GM10248 (cell line): Measurements from ENCODE around the gene MED25.

ENCODE experiments used
- CTCF ChIA-PET: fragments of 300-600 bp; sonication (Branson Sonifier 250); formaldehyde crosslinking; extraction: SDS; loops from one replicate; lab custom pipeline; 2021; ENCODE audit warnings: antibody characterized with exemption; lab: Yijun Ruan, JAX
- POLR2A ChIA-PET: fragments of 350-650 bp; sonication (Branson Sonifier 250); formaldehyde crosslinking; extraction: SDS; loops from one replicate; lab custom pipeline; 2020; ENCODE audit warnings: antibody characterized with exemption; lab: Yijun Ruan, JAX
- DNase-seq: peaks from one replicate; pipeline ENCODE4 v3.0.0; 2012; ENCODE audit errors: extremely low spot score
- CTCF ChIP-seq: IDR thresholded peaks from 2 replicates; pipeline ENCODE4 v1.5.1; 2012; ENCODE audit warnings: mild to moderate bottlenecking, low read depth; ENCODE audit errors: extremely low read depth, missing control alignments, control extremely low read depth

The MED25 gene

GRCh38 chr19:49837009-49837310 is 18.9 kb downstream of the MED25 start:
- ChIA-PET CTCF (interaction anchor here (0.7 kb wide), 1 partner anchor 12 kb away, joined by 3 read pairs; no protein-coding TSS in a partner anchor), POLR2A (no interaction called here)
- no peak for DNase-seq
- no peak for TF ChIP-seq CTCF

- TF ChIP-seq CTCF = no peak
- ChIA-PET CTCF (interaction anchor here (0.7 kb wide), 1 partner anchor 12 kb away, joined by 3 read pairs; no protein-coding TSS in a partner anchor), POLR2A (no interaction called here)
- no peak for DNase-seq
Observed at GRCh38 chr19:49837425-49837824, 19.3 kb downstream of the MED25 start.

- TF ChIP-seq CTCF = no peak
- ChIA-PET CTCF (interaction anchor here (1.9 kb wide), 1 partner anchor 11 kb away, joined by 4 read pairs; no protein-coding TSS in a partner anchor), POLR2A (no interaction called here)
- DNase-seq = no peak
Observed at GRCh38 chr19:49838885-49839588, 20.9 kb downstream of the MED25 start.

- CTCF ChIA-PET = interaction anchor here (1.9 kb wide), 1 partner anchor 11 kb away, joined by 4 read pairs; no protein-coding TSS in a partner anchor
- DNase-seq = no peak
- POLR2A ChIA-PET = no interaction called here
- TF ChIP-seq CTCF = no peak
Observed at GRCh38 chr19:49839713-49840112, 21.6 kb downstream of the MED25 start.

- CTCF ChIA-PET = no interaction called here
- no peak for DNase-seq
- POLR2A ChIA-PET = no interaction called here
- TF ChIP-seq CTCF = no peak
Observed at GRCh38 chr19:49840321-49840720, 22.2 kb downstream of the MED25 start.

- POLR2A ChIA-PET = no interaction called here
- no peak for TF ChIP-seq CTCF
- DNase-seq = no peak
- CTCF ChIA-PET = no interaction called here
Observed at GRCh38 chr19:49840736-49841249, 22.7 kb downstream of the MED25 start.

- peak; percentile 52 for DNase-seq
- no peak for TF ChIP-seq CTCF
- CTCF ChIA-PET = no interaction called here
- POLR2A ChIA-PET = no interaction called here
Observed at GRCh38 chr19:49843265-49843664, 25.2 kb downstream of the MED25 start.
